Measurements from ENCODE around the gene NAT14. TPM values are rescaled to one million over a fixed set of nuclear protein-coding genes. Genes with fewer than 3 reads are reported as not detected.
A peak's percentile ranks its signal among the peaks of the same experiment; 100 is the strongest.

NAT14 gene
- total RNA-seq, 1 experiment from 2014 or later = 87.7 TPM

- TF ChIP-seq TEAD1 (CRISPR knock-in tag; IDR thresholded peaks at IDR 0.05) (no peak), CREM (CRISPR knock-in tag; IDR thresholded peaks at IDR 0.05) (peak; percentile 94), ZNF232 (CRISPR knock-in tag; IDR thresholded peaks at IDR 0.05) (no peak), AR (CRISPR knock-in tag; IDR thresholded peaks at IDR 0.05) (no peak), SP1 (CRISPR knock-in tag; conservative IDR thresholded peaks at IDR 0.05) (peak; percentile 53; the same call in 1 of the 2 replicates), FOXK1 (CRISPR knock-in tag; IDR thresholded peaks at IDR 0.05) (0 out of 2 replicates have a peak, but pooled peaks have one; percentile 10)
- TF ChIP-seq, protein P1, sequence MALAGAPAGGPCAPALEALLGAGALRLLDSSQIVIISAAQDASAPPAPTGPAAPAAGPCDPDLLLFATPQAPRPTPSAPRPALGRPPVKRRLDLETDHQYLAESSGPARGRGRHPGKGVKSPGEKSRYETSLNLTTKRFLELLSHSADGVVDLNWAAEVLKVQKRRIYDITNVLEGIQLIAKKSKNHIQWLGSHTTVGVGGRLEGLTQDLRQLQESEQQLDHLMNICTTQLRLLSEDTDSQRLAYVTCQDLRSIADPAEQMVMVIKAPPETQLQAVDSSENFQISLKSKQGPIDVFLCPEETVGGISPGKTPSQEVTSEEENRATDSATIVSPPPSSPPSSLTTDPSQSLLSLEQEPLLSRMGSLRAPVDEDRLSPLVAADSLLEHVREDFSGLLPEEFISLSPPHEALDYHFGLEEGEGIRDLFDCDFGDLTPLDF (CRISPR knock-in tag; IDR thresholded peaks at IDR 0.05) = 0 out of 2 replicates have a peak, but pooled peaks have one; percentile 35
Observed at GRCh38 chr19:55484593-55485438, at the start of gene NAT14 (continued).

DNA sequence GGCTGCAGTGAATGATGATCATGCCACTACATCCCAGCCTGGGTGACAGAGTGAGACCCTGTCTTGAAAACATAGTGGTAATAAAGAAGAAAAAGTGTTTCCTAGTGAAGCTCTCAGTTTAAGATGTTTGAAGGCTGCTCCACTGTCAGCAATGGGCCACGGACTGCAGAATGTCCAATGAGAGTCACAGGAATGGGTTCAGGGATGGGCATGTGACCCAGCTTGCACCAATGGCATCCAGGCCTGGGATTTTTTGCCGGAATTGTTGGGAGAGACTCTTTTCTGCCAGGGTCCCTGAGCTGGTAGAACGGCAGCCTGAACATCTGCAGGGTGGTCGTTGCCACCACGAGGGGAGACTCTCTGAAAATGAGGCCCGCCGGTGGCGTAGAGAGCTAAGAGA, 48.1 kb upstream of the NAT14 start:
- Mint-ChIP-seq H3K27me3 (ENCODE audit: low read depth) (peaks cover 17% of the 10 kb centered on the region), H3K27ac (no peak overlapping the region), H3K4me3 (no peak overlapping the region), H3K9me3 (peaks cover 7% of the 10 kb centered on the region), H3K36me3 (no peaks in the 10 kb centered on the region), H3K4me1 (peaks cover 14% of the 10 kb centered on the region)
- DNase-seq (ENCODE audit: low spot score) (no peak), ATAC-seq (no peak)
- ChIA-PET POLR2A (interaction anchor here (1.0 to 1.4 kb wide), 3 partner anchors 29 to 162 kb away, joined by 3 to 5 read pairs (median 4); partner anchors contain the start of genes FIZ1 and UBE2S), CTCF (interaction anchor here (0.8 to 1.7 kb wide), 15 partner anchors 17 to 296 kb away, joined by 3 to 13 read pairs (median 4); partner anchors contain the start of genes DNAAF3, ISOC2 and ZNF784)
- TF ChIP-seq PRRX2 (CRISPR knock-in tag; IDR thresholded peaks at IDR 0.05) = no peak
- TF ChIP-seq ESRRA (CRISPR knock-in tag; IDR thresholded peaks at IDR 0.05; ENCODE audit: borderline replicate concordance) = no peak
- TF ChIP-seq, protein P2, sequence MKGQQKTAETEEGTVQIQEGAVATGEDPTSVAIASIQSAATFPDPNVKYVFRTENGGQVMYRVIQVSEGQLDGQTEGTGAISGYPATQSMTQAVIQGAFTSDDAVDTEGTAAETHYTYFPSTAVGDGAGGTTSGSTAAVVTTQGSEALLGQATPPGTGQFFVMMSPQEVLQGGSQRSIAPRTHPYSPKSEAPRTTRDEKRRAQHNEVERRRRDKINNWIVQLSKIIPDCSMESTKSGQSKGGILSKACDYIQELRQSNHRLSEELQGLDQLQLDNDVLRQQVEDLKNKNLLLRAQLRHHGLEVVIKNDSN (CRISPR knock-in tag; IDR thresholded peaks at IDR 0.05) = peak; percentile 52
- no peak for TF ChIP-seq FOXK1 (CRISPR knock-in tag; IDR thresholded peaks at IDR 0.05)
- TF ChIP-seq, protein P3, sequence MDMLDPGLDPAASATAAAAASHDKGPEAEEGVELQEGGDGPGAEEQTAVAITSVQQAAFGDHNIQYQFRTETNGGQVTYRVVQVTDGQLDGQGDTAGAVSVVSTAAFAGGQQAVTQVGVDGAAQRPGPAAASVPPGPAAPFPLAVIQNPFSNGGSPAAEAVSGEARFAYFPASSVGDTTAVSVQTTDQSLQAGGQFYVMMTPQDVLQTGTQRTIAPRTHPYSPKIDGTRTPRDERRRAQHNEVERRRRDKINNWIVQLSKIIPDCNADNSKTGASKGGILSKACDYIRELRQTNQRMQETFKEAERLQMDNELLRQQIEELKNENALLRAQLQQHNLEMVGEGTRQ (CRISPR knock-in tag; IDR thresholded peaks at IDR 0.05) = peak; percentile 69
- TF ChIP-seq ZNF138 (CRISPR knock-in tag; conservative IDR thresholded peaks at IDR 0.05) = no peak
- no peak for TF ChIP-seq ZNF121 (CRISPR knock-in tag; IDR thresholded peaks at IDR 0.05)
- TF ChIP-seq FOXP4 (CRISPR knock-in tag; IDR thresholded peaks at IDR 0.05) = no peak
- TF ChIP-seq ZBTB43 (CRISPR knock-in tag; IDR thresholded peaks at IDR 0.05) = no peak
